Stimulated activated CD8-positive, alpha-beta memory T cell treated with anti-CD3 and anti-CD28 coated beads, Interleukin-2, amount 100 ng/mL, for 48 hours (primary cell): Measurements from ENCODE around the gene REXO4.
"Not testable (repeated sequence)": the region's sequence is repeated elsewhere in the genome, so short reads cannot be mapped to it uniquely, and the experiment has no call there.

Experiments
- DNase-seq, 2 donors: peaks; one replicate each; pipeline ENCODE4 v3.0.0-alpha.2; 2020; ENCODE audit warnings: low read depth in 2 of 2

The REXO4 gene

DNA sequence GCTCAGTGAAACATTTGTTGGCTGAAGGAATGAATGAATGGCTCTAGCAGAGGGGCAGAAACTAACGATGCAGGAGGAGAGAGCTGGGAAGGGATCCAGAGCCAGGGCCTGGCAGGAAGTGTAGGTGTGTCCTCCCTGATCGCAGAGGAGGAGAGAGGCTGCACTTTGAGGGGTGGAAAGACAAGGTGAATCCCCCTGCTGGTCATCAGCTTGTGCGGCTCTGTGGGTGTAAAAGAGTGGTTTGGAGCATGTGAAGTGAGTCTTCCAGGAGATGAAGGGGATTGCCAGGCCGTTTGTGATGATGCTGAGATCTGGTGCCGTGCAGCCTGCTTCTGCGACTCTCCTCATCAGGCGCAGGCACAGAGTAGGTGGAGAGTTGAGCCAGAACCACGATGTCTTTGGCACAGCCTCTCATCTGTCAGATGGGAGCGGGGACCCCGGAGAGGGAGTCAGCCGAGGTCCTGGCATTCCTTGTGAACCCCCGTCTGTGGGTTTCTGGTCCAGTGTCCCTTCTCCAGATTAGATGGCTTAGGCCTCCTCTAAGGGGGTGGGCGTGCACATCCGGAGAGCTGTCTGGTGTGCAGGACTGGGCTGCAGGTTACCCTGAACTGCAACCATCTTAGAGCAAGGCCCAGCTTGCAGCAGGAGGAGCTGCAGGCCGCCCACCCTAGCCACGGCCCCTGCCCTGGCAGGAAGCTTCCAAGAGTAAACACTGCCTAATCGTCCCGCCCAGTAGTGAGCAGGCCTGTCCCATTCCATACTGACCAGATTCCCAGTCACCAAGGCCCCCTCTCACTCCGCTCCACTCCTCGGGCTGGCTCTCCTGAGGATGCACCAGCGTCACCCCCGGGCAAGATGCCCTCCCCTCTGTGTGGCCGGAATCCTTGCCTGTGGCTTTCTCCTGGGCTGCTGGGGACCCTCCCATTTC is 4.1 kb upstream of the REXO4 start, which contains the start of gene ADAMTS13:
TSS of gene ADAMTS13 (plus strand) at position 753 of the 928 bp plus-strand sequence. CDS start at position 830, 77 bp downstream.
- DNase-seq, result peak; percentile 38 to 45

DNA sequence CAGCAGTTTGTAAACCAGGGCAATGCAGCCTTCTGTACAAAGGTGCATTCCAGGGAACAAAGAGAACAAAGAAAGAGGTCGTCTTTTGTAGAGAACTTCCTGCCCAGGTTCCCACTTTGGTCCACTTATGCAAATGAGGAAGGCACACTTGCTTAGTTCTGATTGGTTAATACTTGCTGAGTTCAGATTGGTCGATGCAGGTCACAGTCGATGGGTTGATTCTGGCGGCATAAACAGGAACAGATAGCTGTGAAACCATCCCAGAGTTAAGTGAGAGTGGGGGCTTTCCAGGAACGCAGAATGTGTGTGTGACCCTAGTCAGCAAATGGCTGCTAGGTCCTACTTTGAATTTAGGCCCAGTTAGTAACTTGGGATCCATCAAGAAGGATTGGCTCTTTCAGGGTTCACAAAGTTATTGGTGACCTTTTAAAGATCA is 2.6 kb upstream of the REXO4 start:
- DNase-seq, result no peak

DNA sequence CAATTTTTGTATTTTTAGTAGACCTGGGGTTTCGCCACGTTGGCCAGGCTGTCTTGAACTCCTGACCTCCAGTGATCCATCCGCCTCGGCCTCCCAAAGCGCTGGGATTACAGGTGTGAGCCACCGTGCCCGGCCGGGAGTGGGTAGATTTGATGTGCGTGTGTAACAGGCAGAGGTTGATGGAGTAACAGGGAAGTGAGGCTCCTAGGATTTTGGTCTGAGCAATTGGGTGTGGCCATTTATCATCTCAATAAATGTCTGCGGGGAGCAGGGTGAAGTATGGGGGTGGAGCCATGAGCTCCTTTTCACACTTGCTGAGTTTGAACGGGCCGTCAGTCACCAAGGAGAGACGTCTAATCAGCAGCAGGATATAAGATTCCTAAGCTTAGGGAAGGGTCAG is 1.2 kb upstream of the REXO4 start:
- DNase-seq, result no peak

DNA sequence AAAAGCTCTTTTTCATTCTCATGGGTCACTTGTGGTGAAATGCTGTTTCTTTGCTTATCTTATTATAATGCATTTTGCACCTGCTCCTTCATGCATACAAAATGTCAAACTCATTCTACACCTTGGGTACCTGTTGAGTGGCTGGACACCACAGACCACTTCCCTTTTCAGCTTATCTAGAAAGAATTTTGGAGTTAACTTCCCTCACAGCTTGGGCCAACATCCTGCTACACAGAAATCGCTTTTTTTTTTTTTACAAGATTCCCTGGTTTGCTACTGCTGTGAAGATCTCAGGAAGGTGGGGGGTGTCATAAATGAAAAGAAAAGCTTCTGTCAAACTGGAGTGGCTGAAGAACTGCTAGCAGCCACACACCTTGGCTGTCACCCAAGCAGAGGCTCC is 2.6 kb downstream of the REXO4 start:
- DNase-seq, result no peak

DNA sequence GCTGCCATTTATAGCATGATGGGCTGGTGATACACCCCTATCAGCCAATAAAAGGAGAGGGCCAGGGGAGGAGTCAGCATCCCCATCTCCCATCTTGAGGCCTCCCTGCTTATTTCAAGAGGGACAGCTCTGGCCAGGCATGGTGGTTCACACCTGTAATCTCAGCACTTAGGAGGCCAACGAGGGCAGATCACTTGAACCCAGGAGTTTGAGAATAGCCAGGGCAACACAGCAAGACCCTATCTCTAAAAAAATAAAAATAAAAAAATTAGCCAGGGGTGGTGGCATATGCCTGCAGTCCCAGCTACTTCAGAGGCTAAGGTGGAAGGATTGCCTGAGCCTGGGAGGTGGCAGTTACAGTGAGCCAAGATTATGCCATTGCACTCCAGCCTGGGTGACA is 9.8 kb downstream of the REXO4 start:
- no peak for DNase-seq

DNA sequence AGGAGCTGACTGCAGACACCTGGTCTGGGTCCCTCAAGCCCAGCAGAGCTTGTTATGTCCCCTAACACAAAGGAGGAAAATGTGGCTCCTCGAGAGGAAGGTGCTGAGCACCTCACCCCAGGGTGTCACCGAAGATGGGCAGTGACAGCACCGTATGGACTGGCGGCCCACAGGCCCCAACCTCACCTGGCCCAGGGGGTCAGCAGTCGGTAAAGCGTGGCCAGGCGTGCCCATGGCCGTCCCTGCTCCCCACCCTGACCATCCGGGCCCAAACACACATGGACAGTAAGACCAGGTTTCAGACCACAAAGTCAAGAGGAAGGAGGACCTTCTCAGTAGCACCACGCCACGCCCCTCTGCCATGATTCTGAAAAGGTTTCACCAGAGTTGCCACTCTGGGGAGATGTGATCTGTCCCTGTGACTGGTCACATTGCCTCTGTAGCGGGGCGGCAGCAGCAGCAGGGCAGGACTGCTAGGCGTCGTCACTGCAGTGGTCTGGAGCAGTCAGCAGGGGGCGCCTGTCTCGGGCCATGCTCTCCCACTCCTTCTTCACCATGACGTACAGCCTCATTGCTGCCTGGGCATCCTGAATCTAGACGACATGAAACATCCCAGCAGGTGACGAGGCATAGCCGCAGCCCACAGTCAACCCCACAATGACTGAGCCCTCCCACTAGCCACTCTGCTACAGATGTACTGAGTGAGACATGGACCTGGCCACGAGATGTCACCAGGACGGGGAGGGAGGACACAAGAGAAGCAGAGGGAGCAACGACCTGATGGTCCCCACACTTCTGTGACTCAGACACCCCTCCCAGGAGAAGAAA is 11.1 kb downstream of the REXO4 start:
- peak; percentile 65 to 79 for DNase-seq

DNA sequence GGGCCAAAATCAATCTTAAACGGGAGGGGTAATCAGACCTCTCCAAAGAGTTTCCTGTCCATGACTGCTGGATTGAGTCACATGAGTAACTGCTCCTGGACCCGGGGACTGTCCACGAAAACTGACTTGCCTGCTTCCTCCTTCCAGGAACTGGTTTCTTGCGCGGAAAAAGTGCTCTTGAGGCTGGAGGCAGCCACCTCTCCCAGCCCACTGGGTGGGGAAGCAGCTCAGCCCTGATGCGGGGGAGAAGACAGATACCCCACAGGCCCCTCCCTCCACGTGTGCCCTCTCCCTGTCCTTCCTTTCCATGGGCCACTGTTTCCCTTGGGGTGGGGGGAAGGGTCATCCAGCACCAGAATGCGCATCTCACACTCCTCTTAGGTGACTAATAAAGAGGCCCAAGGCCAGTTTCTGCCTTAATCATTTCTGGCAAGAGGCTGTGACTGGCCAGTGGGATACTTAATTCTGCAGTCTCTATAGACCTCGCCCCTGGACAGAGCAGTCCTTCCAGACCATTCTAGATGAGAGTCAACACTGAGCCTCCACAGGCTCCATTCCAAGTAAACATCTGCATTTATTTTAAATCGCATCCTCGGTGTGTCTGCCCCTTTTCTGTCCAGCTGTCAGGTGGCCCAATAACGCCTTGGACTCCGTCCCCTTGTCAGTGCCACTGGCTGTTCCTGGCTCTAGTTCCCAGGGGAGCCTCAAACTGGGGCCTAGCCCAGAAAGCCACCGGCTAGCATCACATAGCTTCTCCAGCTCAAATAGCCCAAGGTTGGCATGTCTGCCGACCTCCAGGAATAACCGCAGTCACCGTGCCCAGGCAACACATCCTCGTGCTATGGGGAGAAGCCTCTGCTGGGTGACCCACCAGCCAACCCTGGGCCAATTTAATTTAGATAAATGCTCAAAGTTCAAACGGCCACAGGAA is 12.0 kb downstream of the REXO4 start:
- no peak for DNase-seq

DNA sequence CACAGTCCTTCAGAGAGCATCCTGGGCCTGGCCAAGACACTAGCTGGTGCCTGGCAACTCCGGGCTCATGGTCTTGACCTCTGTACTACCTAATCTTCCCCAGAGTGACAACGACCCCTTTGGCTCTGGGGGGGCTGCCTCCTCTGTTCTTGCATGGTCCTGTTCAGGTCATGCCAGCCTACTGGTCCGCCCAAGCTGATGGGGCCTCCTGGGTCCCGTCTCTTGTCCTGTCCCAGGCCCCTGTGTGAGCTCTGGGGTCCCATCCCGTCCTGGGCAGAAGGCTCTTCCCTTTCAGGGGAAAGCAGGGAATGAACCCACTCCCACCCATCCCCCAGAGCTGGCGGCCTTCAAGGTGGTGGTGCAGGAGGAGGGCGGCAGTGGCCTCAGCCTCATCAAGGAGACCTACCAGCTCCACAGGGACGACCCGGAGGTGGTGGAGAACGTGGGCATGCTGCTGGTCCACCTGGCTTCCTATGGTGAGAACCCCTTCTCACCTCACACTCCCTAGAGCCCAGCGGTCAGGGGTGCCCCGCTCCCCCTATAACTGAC is 13.3 kb downstream of the REXO4 start:
- DNase-seq, result no peak

DNA sequence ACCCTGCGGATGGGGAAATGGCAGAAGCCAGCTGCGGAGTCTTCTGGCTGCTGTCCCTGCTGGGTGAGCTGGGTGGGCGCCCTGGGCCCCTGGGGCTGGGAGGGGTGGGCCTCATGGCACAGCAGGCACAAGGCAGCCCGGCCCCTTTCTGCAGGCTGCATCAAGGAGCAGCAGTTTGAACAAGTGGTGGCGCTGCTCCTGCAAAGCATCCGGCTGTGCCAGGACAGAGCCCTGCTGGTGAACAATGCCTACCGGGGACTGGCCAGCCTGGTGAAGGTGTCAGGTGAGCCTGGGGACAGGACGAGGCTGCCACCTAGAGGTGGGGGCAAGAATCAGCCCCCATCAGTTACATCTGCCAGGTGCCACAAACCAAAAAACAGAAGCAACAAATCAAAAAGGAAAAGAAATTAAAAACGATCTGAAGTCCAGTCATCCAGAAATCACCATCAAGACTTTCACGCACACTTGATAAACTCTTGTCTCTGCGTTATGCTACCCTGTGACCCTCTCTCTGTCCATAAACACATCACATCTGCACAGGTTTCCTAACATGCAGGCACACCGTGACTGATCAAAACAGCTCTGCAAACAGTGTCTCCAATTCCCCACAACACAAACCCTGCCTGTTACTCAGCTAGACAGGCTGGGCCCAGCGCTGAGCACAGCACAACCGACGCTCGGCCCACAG is 13.9 kb downstream of the REXO4 start:
- DNase-seq, result peak in 1 of 2 donors; percentile 40

DNA sequence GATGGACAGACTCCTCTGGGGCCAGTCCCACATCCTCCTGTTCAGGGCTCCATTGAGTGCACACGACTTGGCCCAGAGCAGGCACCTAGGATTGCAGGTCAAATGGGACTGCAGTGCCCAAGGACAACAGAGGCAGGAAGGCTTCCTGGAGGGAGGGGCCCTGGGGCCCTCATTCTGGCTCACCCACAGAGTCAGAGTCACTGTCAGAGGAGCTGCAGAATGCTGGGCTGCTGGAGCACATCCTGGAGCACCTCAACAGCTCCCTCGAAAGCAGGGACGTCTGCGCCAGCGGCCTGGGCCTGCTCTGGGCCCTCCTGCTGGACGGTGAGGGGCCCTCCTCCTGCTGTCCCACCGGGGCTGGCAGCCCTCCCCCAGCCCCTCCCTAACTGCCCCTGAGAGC is 15.1 kb downstream of the REXO4 start:
- DNase-seq, result no peak

DNA sequence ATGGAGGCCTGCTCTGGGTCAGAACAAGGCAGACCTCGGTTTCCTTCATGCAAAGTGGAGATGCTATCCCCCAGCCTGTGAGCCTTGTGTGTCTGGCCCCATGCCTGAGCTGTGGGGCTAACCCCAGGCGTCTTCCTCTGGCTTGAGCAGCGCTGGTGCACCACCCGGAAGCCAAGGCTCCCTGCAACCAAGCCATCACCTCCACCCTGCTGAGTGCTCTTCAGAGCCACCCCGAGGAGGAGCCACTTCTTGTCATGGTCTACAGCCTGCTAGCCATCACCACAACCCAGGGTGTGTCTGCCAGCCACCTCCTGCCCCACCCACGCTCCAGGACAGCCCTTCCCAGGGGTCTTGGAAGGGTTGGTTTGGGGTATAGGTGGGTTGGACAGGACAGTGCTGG is 16.2 kb downstream of the REXO4 start:
- DNase-seq, result no peak

DNA sequence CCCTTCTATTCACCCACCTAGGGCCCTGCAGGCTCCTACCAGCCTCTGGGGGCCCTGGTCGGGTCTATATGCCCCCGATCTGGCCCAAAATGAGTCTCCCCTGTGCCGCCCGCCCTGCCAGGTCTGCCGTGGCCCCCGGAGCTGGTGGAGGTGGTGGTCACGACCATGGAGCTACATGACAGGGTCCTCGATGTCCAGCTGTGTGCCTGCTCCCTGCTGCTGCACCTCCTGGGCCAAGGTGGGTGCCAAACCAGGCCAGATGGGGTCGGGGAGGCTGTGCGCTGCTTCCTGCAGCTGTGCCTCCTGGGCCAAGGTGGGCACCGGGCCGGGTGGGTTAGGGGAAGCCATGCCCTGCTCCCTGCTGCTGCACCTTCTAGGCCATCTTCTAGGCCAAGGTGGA is 17.5 kb downstream of the REXO4 start:
- no peak for DNase-seq

DNA sequence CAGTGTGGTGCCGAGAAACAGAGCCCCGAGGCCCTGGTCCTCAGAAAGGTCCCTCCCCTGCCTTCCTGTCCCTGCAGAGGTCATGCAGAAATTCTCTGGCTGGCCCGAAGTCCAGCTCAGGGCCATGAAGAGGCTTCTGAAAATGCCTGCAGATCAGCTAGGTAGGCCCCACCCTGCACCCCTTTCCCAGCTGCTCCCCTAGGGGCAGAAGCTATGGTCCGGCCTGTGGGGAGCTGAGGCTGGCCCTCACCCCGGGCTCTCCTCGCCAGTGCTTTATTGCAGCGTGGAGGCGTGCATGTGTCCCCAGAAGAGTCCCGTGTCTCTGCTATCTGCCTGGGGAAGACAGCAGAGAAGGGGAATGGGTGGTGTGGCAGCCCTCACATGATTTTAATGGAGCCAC is 19.9 kb downstream of the REXO4 start:
- no peak for DNase-seq

DNA sequence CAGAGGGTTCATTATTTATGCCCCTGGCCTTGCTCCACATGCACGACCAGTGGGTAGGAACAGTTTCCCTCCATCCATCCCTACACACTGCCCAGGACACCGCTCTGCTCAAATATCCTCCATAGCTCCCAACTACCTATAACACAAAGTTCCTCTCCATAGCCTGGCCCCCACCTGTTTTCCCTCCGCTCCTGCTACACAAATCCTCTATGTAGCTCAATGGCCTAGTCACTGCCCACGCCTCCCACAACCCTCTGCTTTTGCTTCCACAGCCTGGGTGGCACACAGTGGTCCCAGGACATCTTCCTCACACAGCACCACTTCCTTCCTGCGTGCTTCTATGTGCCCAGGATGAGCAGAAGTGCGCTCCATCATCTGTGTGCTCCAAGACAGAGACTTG is 20.4 kb downstream of the REXO4 start:
- DNase-seq, result no peak

DNA sequence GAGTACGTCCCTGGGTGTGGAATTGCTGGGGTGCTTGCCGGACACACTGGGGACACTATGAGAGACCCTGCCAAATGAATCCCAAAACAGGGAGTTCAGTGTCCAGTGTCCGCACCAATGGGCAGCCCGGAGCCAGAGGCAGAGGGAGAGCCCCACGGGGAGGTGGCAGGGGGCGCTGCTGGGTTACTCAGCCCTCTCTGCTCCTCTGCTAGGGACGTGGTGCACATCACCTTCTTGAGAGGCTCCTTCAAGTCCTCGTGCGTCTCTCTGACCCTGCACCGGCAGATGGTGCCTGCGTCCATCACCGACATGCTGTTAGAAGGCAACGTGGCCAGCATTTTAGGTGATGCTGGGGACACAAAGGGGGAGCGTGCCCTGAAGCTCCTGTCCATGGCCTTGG is 20.9 kb downstream of the REXO4 start:
- no peak for DNase-seq

DNA sequence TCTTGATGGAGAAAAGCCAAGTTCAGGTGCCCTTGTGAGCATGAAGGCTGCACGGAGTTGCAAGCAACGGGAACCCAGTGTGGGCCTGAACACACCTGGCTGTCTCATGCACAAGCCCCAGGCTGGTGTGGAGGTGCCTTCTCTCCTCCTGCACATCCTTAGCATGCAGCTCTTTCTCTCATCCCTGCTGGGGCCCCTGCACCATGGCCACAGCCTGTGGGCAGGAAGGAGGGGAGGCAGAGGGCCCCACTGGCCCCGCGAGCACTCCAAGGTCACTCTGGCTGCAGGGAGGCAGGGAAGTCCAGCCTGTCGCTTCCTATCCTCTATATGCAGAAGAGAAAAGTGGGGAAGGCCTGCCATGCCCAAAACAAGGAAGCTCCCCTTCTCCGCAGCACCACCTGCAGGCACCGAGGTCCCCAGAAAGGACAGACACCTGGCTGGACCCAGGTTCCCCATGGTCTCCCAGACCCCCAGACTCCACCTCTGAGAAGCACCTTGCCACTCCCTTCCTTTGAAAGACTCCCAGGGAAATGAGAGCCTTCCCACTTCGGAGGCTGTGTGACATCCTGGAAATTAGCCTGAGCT is 23.0 kb downstream of the REXO4 start:
- no peak for DNase-seq

DNA sequence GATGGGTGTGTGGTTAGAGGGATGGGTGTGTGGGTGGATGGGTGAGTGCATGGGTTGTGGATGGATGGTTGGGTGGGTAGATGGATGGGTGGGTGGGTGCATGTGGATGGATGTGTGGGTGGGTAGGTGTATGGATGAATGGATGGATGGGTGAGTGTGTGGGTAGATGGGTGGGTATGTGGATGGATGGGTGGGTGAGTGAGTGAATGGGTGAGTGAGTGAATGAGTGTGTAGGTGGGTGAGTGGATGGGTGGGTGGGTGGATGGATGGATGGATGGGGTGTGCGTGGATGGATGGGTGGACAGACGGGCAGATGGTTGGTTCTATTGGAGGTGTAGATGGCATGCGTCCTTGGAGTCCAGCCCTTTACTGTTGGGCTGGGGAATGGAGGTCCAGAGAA is 24.4 kb downstream of the REXO4 start:
- DNase-seq, result no peak

DNA sequence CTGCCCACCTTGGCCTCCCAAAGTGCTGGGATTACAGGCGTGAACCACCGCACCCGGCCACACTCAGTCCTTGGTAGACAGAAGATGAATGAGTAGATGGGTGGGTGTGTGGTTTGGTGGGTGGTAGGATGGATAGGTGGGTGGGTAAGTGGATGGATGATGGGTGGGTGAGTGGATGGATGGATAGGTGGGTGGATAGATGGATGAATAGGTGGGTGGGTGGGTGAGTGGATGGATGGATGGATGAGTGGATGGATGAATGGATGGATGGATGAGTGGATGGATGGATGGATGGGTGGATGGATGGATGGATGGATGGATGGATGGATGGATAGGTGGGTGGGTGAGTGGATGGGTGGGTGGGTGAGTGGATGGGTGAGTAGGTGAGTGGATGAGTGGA is 25.5 kb downstream of the REXO4 start:
- DNase-seq, result not testable (repeated sequence)

DNA sequence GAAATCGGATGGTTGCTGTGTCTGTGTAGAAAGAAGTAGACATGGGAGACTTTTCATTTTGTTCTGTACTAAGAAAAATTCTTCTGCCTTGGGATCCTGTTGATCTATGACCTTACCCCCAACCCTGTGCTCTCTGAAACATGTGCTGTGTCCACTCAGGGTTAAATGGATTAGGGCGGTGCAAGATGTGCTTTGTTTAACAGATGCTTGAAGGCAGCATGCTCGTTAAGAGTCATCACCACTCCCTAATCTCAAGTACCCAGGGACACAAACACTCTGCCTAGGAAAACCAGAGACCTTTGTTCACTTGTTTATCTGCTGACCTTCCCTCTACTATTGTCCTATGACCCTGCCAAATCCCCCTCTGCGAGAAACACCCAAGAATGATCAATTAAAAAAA is 26.4 kb downstream of the REXO4 start:
- DNase-seq, result not testable (repeated sequence)

DNA sequence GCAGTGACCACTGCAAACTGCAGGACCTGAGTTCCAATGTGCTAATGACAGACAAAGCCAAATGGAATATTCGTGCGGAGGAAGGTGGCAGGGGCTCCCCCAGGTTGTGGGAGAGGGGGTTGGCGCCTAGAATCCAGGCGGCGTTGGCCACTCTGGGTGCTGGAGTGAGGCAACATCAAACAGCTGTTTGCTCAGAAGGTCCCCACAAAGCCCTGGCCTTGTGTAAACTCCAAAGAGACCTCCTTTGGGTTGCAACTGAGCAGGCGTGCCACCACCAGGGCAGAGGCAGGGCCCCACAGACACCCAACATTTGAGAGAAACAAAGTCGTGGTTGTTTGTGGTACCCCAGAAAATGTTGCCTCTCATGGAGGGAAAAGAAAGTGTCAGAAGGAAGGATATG is 27.1 kb downstream of the REXO4 start:
- no peak for DNase-seq
